VCaP (cell line): Measurements from ENCODE around the gene PHGDH.

Experiments
- H3K27ac ChIP-seq: fragments of 450-650 bp; 2 replicates; pipeline ENCODE4 v1.5.1; 2017
- CTCF ChIP-seq: fragments of 450-650 bp; conservative IDR thresholded peaks from 2 replicates; pipeline ENCODE4 v1.5.1; 2017; ENCODE audit warnings: mild to moderate bottlenecking, moderate library complexity

PHGDH gene

DNA sequence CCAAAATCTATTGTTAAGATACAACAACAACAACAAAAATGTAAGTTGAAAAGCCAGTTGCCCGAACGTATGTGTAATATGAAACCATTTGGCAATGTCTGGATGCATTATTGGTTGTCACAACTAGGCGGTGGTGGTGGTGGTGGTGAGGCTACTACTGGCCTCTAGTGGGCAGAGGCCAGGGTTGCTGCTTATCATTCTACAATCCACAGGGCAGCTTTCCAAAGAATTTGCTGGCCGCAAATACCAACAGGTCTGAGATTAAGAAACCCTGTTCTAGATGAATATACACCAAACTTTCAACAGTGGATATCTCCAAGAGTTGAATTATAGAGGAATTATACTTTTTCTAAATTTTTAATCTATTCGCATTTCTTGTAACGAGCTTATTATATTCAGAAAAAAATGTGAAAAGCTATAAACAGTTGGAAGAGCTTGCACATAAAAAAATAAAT, 36.9 kb upstream of the PHGDH start:
- no peak for TF ChIP-seq CTCF
- peak overlapping the region; percentile 68 for H3K27ac ChIP-seq

GRCh38 chr1:119675349-119676345, 36.1 kb upstream of the PHGDH start:
- peak; percentile 88 for TF ChIP-seq CTCF
- peak overlapping the region; percentile 68 for H3K27ac ChIP-seq

DNA sequence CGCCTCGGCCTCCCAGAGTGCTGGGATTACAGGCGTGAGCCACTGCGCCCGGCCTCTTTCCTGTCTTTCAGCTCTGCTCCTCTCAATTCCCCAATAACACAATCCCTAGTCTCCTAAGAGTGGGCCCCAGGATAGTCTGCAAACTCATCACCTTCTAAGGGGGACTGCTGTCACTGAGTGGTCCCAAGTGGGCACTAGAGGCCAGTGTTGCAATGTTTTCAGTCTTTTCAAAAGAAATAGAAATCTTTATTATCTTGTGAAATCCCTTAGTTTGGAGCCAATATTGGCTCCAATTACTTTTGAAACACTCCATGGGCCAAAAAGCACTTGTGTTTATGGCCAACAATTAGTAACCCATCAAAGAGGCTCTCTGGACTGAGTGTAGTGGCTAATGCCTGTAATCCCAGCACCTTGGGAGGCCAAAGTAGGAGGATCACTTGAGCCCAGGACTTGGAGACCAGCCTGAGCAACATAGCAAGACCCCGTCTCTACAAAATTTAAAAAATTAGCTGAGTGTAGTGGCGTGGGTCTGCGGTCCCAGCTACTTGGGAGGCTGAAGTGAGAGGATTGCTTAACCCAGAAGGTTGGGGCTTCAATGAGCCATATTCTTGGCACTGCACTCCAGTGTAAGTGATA, 35.0 kb upstream of the PHGDH start:
- no peak for TF ChIP-seq CTCF

GRCh38 chr1:119679223-119679622, 32.5 kb upstream of the PHGDH start:
- no peak for TF ChIP-seq CTCF
- no peak overlapping the region for H3K27ac ChIP-seq

More for the DNA sequence above, 35.0 kb upstream of the PHGDH start:
- no peak overlapping the region for H3K27ac ChIP-seq

GRCh38 chr1:119680193-119680592, 31.5 kb upstream of the PHGDH start:
- TF ChIP-seq CTCF: no peak
- H3K27ac ChIP-seq: no peak overlapping the region

GRCh38 chr1:119680723-119681122, 31.0 kb upstream of the PHGDH start:
- TF ChIP-seq CTCF: no peak

DNA sequence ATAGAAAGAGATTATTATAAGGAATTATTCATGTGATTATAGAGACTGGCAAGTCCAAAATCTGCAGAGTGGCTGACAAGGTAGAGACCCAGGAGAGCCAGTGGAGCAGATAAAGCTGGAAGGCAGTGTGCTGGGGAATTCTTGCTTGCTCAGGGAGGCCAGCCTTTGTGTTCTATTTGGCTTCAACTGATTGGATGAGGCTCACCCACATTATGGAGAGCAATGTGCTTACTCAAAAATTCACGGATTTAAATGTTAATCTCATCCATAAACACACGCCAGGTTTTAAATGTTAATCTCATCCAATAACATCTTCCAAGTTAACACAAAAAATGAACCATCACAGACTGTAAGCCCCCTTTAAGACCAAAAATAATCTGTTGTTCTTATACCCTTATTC, 30.2 kb upstream of the PHGDH start:
- no peak for TF ChIP-seq CTCF
- H3K27ac ChIP-seq: no peak overlapping the region

More at GRCh38 chr1:119680723-119681122, 31.0 kb upstream of the PHGDH start:
- no peak overlapping the region for H3K27ac ChIP-seq
